SK-N-SH treated with all-trans-retinoic acid at 6 μM for 48 hours (cell line): ENCODE data around the gene NUCB2.

Experiments used
- ARNTL ChIP-seq: fragments of 450-650 bp; formaldehyde crosslinking; IDR thresholded peaks from 2 replicates; pipeline ENCODE4 v1.5.0; 2020; ENCODE audit warnings: low read depth, mild to moderate bottlenecking, moderate library complexity, borderline replicate concordance
- BACH2 ChIP-seq: fragments of 250-450 bp; sonication (Bioruptor Pico); IDR thresholded peaks from 2 replicates; pipeline ENCODE4 v1.9.0; 2021; ENCODE audit warnings: mild to moderate bottlenecking, borderline replicate concordance
- CREB5 ChIP-seq: fragments of 250-450 bp; sonication (Bioruptor Pico); IDR thresholded peaks from 2 replicates; pipeline ENCODE4 v1.5.1; 2020; ENCODE audit warnings: low read depth, mild to moderate bottlenecking, moderate library complexity
- PATZ1 ChIP-seq: fragments of 250-450 bp; sonication (Bioruptor Pico); IDR thresholded peaks from 2 replicates; pipeline ENCODE4 v1.8.0; 2020; ENCODE audit warnings: mild to moderate bottlenecking, moderate library complexity, borderline replicate concordance
- PPARA ChIP-seq: fragments of 250-450 bp; sonication (Bioruptor Pico); IDR thresholded peaks from 2 replicates; pipeline ENCODE4 v1.5.0; 2020; ENCODE audit warnings: mild to moderate bottlenecking, borderline replicate concordance
- TCF4 ChIP-seq: fragments of 250-450 bp; sonication (Bioruptor Pico); IDR thresholded peaks from 2 replicates; pipeline ENCODE4 v1.8.0; 2021; ENCODE audit warnings: mild to moderate bottlenecking, moderate library complexity, borderline replicate concordance
- TOX ChIP-seq: fragments of 250-450 bp; sonication (Bioruptor Pico); IDR thresholded peaks from 2 replicates; pipeline ENCODE4 v1.8.0; 2021; ENCODE audit warnings: mild to moderate bottlenecking, moderate library complexity, borderline replicate concordance
- TSHZ2 ChIP-seq: fragments of 250-450 bp; sonication (Bioruptor Pico); IDR thresholded peaks from 2 replicates; pipeline ENCODE4 v1.5.0; 2020; ENCODE audit warnings: mild to moderate bottlenecking, moderate library complexity
- ZFP3 ChIP-seq: fragments of 250-450 bp; sonication (Bioruptor Pico); IDR thresholded peaks from 2 replicates; pipeline ENCODE4 v1.5.0; 2020; ENCODE audit warnings: mild to moderate bottlenecking, moderate library complexity

- TF ChIP-seq CREB5 (CRISPR knock-in tag) (no peak), ZFP3 (CRISPR knock-in tag) (no peak), PATZ1 (no peak), TCF4 (CRISPR knock-in tag) (no peak), PPARA (CRISPR knock-in tag) (no peak), TSHZ2 (no peak), TOX (no peak), ARNTL (CRISPR knock-in tag) (no peak), BACH2 (no peak)
Observed at GRCh38 chr11:17272801-17273200, 3.7 kb upstream of the NUCB2 start.
